HEK293 (cell line): ENCODE measurements around the gene LRRN1.

ENCODE experiments used
- CTCF ChIP-seq: fragments of 450-650 bp; formaldehyde crosslinking; IDR thresholded peaks from 2 replicates; pipeline ENCODE4 v1.5.1; 2016; ENCODE audit warnings: missing biosample characterization, missing genetic modification characterization
- PRDM4 ChIP-seq: fragments of 450-650 bp; formaldehyde crosslinking; IDR thresholded peaks from 2 replicates; pipeline ENCODE4 v1.5.1; 2017; ENCODE audit warnings: missing biosample characterization, missing genetic modification characterization
- TSHZ1 ChIP-seq: fragments of 450-650 bp; formaldehyde crosslinking; IDR thresholded peaks from 2 replicates; pipeline ENCODE4 v1.5.1; 2016; ENCODE audit warnings: missing biosample characterization, missing genetic modification characterization, borderline replicate concordance
- ZIC2 ChIP-seq: fragments of 450-650 bp; formaldehyde crosslinking; IDR thresholded peaks from 2 replicates; pipeline ENCODE4 v1.5.1; 2016; ENCODE audit warnings: missing biosample characterization, missing genetic modification characterization
- ZNF112 ChIP-seq: fragments of 450-650 bp; formaldehyde crosslinking; IDR thresholded peaks from 2 replicates; pipeline ENCODE4 v1.5.0; 2017; ENCODE audit warnings: missing biosample characterization, missing genetic modification characterization
- ZNF561 ChIP-seq: fragments of 450-650 bp; IDR thresholded peaks from 2 replicates; pipeline ENCODE4 v1.5.1; 2018; ENCODE audit warnings: missing biosample characterization, missing genetic modification characterization, borderline replicate concordance

GRCh38 chr3:3800685-3801493, 1.7 kb downstream of the LRRN1 start:
- no peak for TF ChIP-seq CTCF
- no peak for TF ChIP-seq ZNF112 (tag by site-specific recombination)
- TF ChIP-seq ZNF561 (tag by site-specific recombination) = no peak
- TF ChIP-seq ZIC2 = no peak
- no peak for TF ChIP-seq TSHZ1
- TF ChIP-seq PRDM4 (tag by site-specific recombination) = no peak
